ENCODE measurements around the gene ZNRD2. TPM values are rescaled to one million over a fixed set of nuclear protein-coding genes. Genes with fewer than 3 reads are reported as not detected.

Gene ZNRD2
- total RNA-seq, 1 experiment from 2014 or later: 45.8 TPM

GRCh38 chr11:65595543-65596281 is 25.4 kb downstream of the ZNRD2 start, which contains the start of gene KCNK7:
Gene KCNK7, minus strand, starts transcription at chr11:65595800. Its CDS starts 28 bp downstream, at chr11:65595772.
- no peak within 1 kb of the TSS for H3K14ac ChIP-seq (ENCODE audit: insufficient read depth, low read length)
- H3K9ac ChIP-seq (ENCODE audit: extremely low read depth, insufficient read length, low read length): no peak within 1 kb of the TSS
- H3K27ac ChIP-seq (ENCODE audit: insufficient read length, low read depth, low read length): no peak within 1 kb of the TSS
- no peak within 1 kb of the TSS for H2BK5ac ChIP-seq (ENCODE audit: insufficient read length, low read length)
- no peaks in the 10 kb centered on the region for H4K20me1 ChIP-seq (ENCODE audit: control insufficient read depth, insufficient read depth, insufficient read length)
- TF ChIP-seq CTCF (conservative IDR thresholded peaks at IDR 0.05): no peak
- no peaks in the 10 kb centered on the region for H3K23me2 ChIP-seq (ENCODE audit: insufficient read length, low read depth, low read length, poor library complexity, severe bottlenecking)
- H3K9me3 Mint-ChIP-seq: no peaks in the 10 kb centered on the region
- H4K5ac ChIP-seq (ENCODE audit: insufficient read length, low read depth, low read length): no peak within 1 kb of the TSS
- H3K4me1 ChIP-seq (ENCODE audit: insufficient read depth, low read length): no peaks in the 10 kb centered on the region; the same call in 1 of the 2 replicates
- H3K79me1 ChIP-seq (ENCODE audit: insufficient read depth, low read depth, low read length, poor library complexity, severe bottlenecking): no peaks in the 10 kb centered on the region
- H4K8ac ChIP-seq (replicated peaks; ENCODE audit: insufficient read length, low read depth, low read length): no peak within 1 kb of the TSS
- WGBS (ENCODE audit: extremely low coverage, insufficient read length, low lambda C conversion rate): no CpG with 5 or more reads among the region's 12 CpGs
- H2AK5ac ChIP-seq (ENCODE audit: insufficient read length, low read length): no peak within 1 kb of the TSS
- no peak within 1 kb of the TSS; a peak in 1 of 5 replicates for H3K4me3 Mint-ChIP-seq
- H2BK20ac ChIP-seq (ENCODE audit: low read depth, low read length, poor library complexity, severe bottlenecking): no peak within 1 kb of the TSS
- H3K9me3 ChIP-seq (ENCODE audit: control insufficient read depth, low read depth, low read length): no peaks in the 10 kb centered on the region
- peaks cover 4 to 16% (median 6%) of the 10 kb centered on the region in 3 experiments; a peak in 6 of 7 replicates for H3K36me3 Mint-ChIP-seq (ENCODE audit: insufficient read depth in 1 of 3, low read depth in 3 of 3)
- H3T11ph ChIP-seq (ENCODE audit: low read length): no peak within 1 kb of the TSS
- H2BK12ac ChIP-seq (ENCODE audit: insufficient read length, low read depth, low read length): no peak within 1 kb of the TSS
- DNase-seq: no peak
- H3K27me3 Mint-ChIP-seq (ENCODE audit: low read depth): peaks cover 29% of the 10 kb centered on the region
- no peak within 1 kb of the TSS for H3K23ac ChIP-seq (ENCODE audit: insufficient read length, low read depth, low read length)
- no peak within 1 kb of the TSS for H2BK15ac ChIP-seq (ENCODE audit: low read depth, low read length)
- H2BK120ac ChIP-seq (ENCODE audit: low read depth, low read length, poor library complexity, severe bottlenecking): no peak within 1 kb of the TSS
- no peak within 1 kb of the TSS for H4K91ac ChIP-seq (ENCODE audit: insufficient read length, low read depth, low read length)
- H3K27me3 ChIP-seq (ENCODE audit: insufficient read depth, low read length): no peaks in the 10 kb centered on the region; the same call in 1 of the 2 replicates
- H3K27ac Mint-ChIP-seq: no peak within 1 kb of the TSS
- peaks cover 8 to 12% of the 10 kb centered on the region in 2 experiments for H3K4me1 Mint-ChIP-seq
- no peak within 1 kb of the TSS for H3K56ac ChIP-seq (ENCODE audit: insufficient read length, low read depth, low read length)
- H3K4ac ChIP-seq (ENCODE audit: low read depth, low read length): no peak within 1 kb of the TSS
- H3K79me2 ChIP-seq (ENCODE audit: insufficient read depth, low read length): no peaks in the 10 kb centered on the region
- H2AFZ ChIP-seq (ENCODE audit: low read length): no peak within 1 kb of the TSS
- H3K18ac ChIP-seq (ENCODE audit: insufficient read length, low read depth, low read length): no peak within 1 kb of the TSS
- H3K4me2 ChIP-seq (ENCODE audit: insufficient read depth, insufficient read length, low read length): no peak within 1 kb of the TSS

All from H9 (cell line).